Heart left ventricle (tissue), 13 donors: Measurements from ENCODE around the gene OCIAD2.

Source experiments
- POLR2A ChIP-seq, 2 donors: fragments of 450-650 bp; IDR thresholded peaks; one replicate each; pipeline ENCODE4 v1.6.1; 2017; ENCODE audit warnings: antibody characterized with exemption in 2 of 2, mild to moderate bottlenecking in 2 of 2, moderate library complexity in 2 of 2
- TF ChIP-seq, protein P1 (sequence below), 12 donors: fragments of 200-600 bp; sonication (generic) in 4 of 12; IDR thresholded peaks; one replicate each; pipeline versions ENCODE4 v1.5.0 to v1.8.0; 2018 to 2022; ENCODE audit warnings: antibody characterized with exemption in 12 of 12, mild to moderate bottlenecking in 5 of 12
- donor health status: ischemic (EF 13 %, LVEDD 7.1; RV severe dilation, severe dysfunction).
- donor health status: DM: no; HTN: yes; CAD: no.
- donor health status: DM: no; HTN: no; CAD: no.
- donor health status: ischemic (EF 25% LVEDD 6.9; RV normal size, moderate dysfunction).
- donor health status: ischemic (EF 25% LVEDD 5.7; RV mildly dilated, moderate dysfunction).
- donor health status: ischemic (EF 35%, LVEDD 5.7; RV mildly dilated, moderate dysfunction).
- donor health status: nonischemic (EF 11% LVEDD 7.7; RV severe dilation, severe dysfunction).
- donor health status: DM: yes; HTN: yes; CAD: no.
- donor health status: PGD.
- donor health status: ischemic (EF 29% LVEDD 5.4; RV normal size, mild dysfunction).
- donor health status: nonischemic (EF 23%, LVEDD 6.1; RV moderate dilation, normal function).

DNA sequence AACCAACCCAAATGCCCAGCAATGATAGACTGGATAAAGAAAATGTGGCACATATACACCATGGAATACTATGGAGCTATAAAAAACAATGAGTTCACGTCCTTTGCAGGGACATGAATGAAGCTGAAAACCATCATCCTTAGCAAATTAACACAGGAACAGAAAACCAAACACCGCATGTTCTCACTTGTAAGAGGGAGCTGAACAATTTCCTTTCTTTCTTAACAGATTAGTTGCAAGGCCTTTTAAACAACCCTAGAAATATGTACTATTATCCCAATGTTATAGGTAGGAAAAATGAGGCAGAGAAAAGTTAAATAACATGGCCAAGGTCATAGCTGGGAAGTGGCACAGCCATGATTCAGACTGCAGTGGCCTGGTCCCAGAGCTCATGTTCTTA is 5.8 kb upstream of the OCIAD2 start:
- TF ChIP-seq, protein P1, sequence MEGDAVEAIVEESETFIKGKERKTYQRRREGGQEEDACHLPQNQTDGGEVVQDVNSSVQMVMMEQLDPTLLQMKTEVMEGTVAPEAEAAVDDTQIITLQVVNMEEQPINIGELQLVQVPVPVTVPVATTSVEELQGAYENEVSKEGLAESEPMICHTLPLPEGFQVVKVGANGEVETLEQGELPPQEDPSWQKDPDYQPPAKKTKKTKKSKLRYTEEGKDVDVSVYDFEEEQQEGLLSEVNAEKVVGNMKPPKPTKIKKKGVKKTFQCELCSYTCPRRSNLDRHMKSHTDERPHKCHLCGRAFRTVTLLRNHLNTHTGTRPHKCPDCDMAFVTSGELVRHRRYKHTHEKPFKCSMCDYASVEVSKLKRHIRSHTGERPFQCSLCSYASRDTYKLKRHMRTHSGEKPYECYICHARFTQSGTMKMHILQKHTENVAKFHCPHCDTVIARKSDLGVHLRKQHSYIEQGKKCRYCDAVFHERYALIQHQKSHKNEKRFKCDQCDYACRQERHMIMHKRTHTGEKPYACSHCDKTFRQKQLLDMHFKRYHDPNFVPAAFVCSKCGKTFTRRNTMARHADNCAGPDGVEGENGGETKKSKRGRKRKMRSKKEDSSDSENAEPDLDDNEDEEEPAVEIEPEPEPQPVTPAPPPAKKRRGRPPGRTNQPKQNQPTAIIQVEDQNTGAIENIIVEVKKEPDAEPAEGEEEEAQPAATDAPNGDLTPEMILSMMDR (IDR thresholded peaks at IDR 0.05), result no peak
- TF ChIP-seq POLR2A (IDR thresholded peaks at IDR 0.05), result no peak
